GM19467 (cell line): ENCODE results near the gene AHRR.
"Not testable (repeated sequence)": the region's sequence is repeated elsewhere in the genome, so short reads cannot be mapped to it uniquely, and the experiment has no call there.

Experiments
- ATAC-seq: cut with Tn5 transposase; IDR thresholded peaks from one replicate; pipeline ENCODE4 v1.9.1; 2021; ENCODE audit warnings: mild to moderate bottlenecking, moderate library complexity; ENCODE audit not compliant: unreplicated experiment

The AHRR gene

GRCh38 chr5:482021-482420, 160.5 kb downstream of the AHRR start:
- no peak for ATAC-seq

- no peak for ATAC-seq
Measured at GRCh38 chr5:482506-482905, 161.0 kb downstream of the AHRR start.

GRCh38 chr5:483011-483410, 161.5 kb downstream of the AHRR start:
- ATAC-seq, result no peak

GRCh38 chr5:483434-484140, 162.1 kb downstream of the AHRR start:
- ATAC-seq, result no peak

GRCh38 chr5:484556-484955, 163.0 kb downstream of the AHRR start:
- no peak for ATAC-seq

- ATAC-seq, result no peak
Measured at GRCh38 chr5:485113-485945, 163.8 kb downstream of the AHRR start.

GRCh38 chr5:485946-486491, 164.5 kb downstream of the AHRR start:
- ATAC-seq, result no peak

- not testable (repeated sequence) for ATAC-seq
Measured at GRCh38 chr5:486597-486996, 165.1 kb downstream of the AHRR start.
